SK-N-SH (cell line): Measurements from ENCODE around the gene RALY. TPM values are rescaled to one million over a fixed set of nuclear protein-coding genes. Genes with fewer than 3 reads are reported as not detected.

Source experiments
- CTCF ChIA-PET: fragments of 300-600, 350-600 bp; formaldehyde crosslinking; extraction: SDS; loops from one replicate; lab custom pipeline; 2021; lab: Yijun Ruan, JAX
- POLR2A ChIA-PET: fragments of 350-600 bp; sonication (Branson Sonifier 250); formaldehyde crosslinking; extraction: SDS; loops from one replicate; lab custom pipeline; 2020; ENCODE audit warnings: antibody characterized with exemption, inconsistent platforms; lab: Yijun Ruan, JAX
- DNase-seq: peaks from one replicate; pipeline ENCODE4 v3.0.0; 2012
- H2AFZ ChIP-seq: fragments of 200-600 bp; sonication (generic); 2 replicates; pipeline ENCODE4 v1.8.1; 2016; ENCODE audit warnings: antibody characterized with exemption, mild to moderate bottlenecking, low read depth
- H3F3A ChIP-seq: fragments of 200-600 bp; sonication (generic); replicated peaks from 2 replicates; pipeline ENCODE3; 2016; ENCODE audit warnings: antibody characterized with exemption, mild to moderate bottlenecking; ENCODE audit not compliant: insufficient read depth
- H3K27ac ChIP-seq, 2 experiments: fragments of 200-500 bp in 1 of 2; fragments of 200-600 bp in 1 of 2; sonication (Bioruptor generic) in 1 of 2; sonication (generic), shearing (Covaris generic) in 1 of 2; 2 replicates each; pipeline versions ENCODE4 v1.5.1 to v1.6.1; 2014 to 2016; ENCODE audit warnings: low read depth in 2 of 2, inconsistent platforms in 1 of 2, low read length in 1 of 2, mild to moderate bottlenecking in 1 of 2, mixed read lengths in 1 of 2
- H3K27me3 ChIP-seq: fragments of 200-600 bp; sonication (generic), shearing (Covaris generic); 2 replicates; pipeline ENCODE4 v1.6.1; 2016; ENCODE audit warnings: mixed run types; ENCODE audit not compliant: insufficient read depth
- H3K36me3 ChIP-seq, 2 experiments: fragments of 200-500 bp in 1 of 2; fragments of 200-600 bp in 1 of 2; sonication (Bioruptor generic) in 1 of 2; sonication (generic) in 1 of 2; replicated peaks in 1 of 2; 2 replicates each; pipeline versions ENCODE3 to v1.5.1; 2014 to 2016; ENCODE audit warnings: low read length in 1 of 2, mild to moderate bottlenecking in 1 of 2; ENCODE audit not compliant: insufficient read depth in 2 of 2, control insufficient read depth in 1 of 2
- H3K4me1 ChIP-seq, 2 experiments: fragments of 200-500 bp in 1 of 2; fragments of 200-600 bp in 1 of 2; sonication (Bioruptor generic) in 1 of 2; sonication (generic), shearing (Covaris generic) in 1 of 2; 2 replicates each; pipeline versions ENCODE4 v1.5.1 to v1.6.1; 2014 to 2016; ENCODE audit warnings: low read depth in 1 of 2, low read length in 1 of 2, mixed run types in 1 of 2; ENCODE audit not compliant: insufficient read depth in 2 of 2, control insufficient read depth in 1 of 2
- H3K4me2 ChIP-seq: fragments of 200-600 bp; sonication (generic), shearing (Covaris generic); 2 replicates; pipeline ENCODE4 v1.6.1; 2017; ENCODE audit warnings: mixed run types
- H3K4me3 ChIP-seq, 2 experiments: fragments of 200-500 bp in 1 of 2; fragments of 200-600 bp in 1 of 2; sonication (Bioruptor generic) in 1 of 2; sonication (generic), shearing (Covaris generic) in 1 of 2; 2 replicates each; pipeline versions ENCODE4 v1.5.1 to v1.8.1; 2014 to 2016; ENCODE audit warnings: low read depth in 2 of 2, inconsistent platforms in 1 of 2, low read length in 1 of 2, mild to moderate bottlenecking in 1 of 2, mixed read lengths in 1 of 2, moderate library complexity in 1 of 2
- H3K79me2 ChIP-seq: fragments of 200-600 bp; sonication (generic); 2 replicates; pipeline ENCODE4 v1.8.1; 2017; ENCODE audit warnings: mild to moderate bottlenecking; ENCODE audit not compliant: insufficient read depth
- H3K9ac ChIP-seq: fragments of 200-600 bp; sonication (generic); 2 replicates; pipeline ENCODE4 v1.6.1; 2017; ENCODE audit warnings: mixed run types
- H3K9me2 ChIP-seq: fragments of 200-600 bp; sonication (generic); 2 replicates; pipeline ENCODE4 v1.6.1; 2017; ENCODE audit warnings: mixed run types
- H3K9me3 ChIP-seq: fragments of 200-600 bp; sonication (generic); 2 replicates; pipeline ENCODE4 v1.6.1; 2017; ENCODE audit warnings: mixed run types, mild to moderate bottlenecking, moderate library complexity
- H4K20me1 ChIP-seq: fragments of 200-600 bp; sonication (generic); 2 replicates; pipeline ENCODE4 v1.6.1; 2017; ENCODE audit warnings: mild to moderate bottlenecking, mixed run types; ENCODE audit not compliant: insufficient read depth
- FOSL2 ChIP-seq: IDR thresholded peaks from 2 replicates; pipeline ENCODE4 v1.4.0; 2012; ENCODE audit warnings: low read depth, mild to moderate bottlenecking, moderate library complexity, borderline replicate concordance
- FOXM1 ChIP-seq: IDR thresholded peaks from 2 replicates; pipeline ENCODE4 v1.4.0; 2012; ENCODE audit warnings: low read depth, mild to moderate bottlenecking
- GATA2 ChIP-seq: sonication (generic); formaldehyde crosslinking; IDR thresholded peaks from 2 replicates; pipeline ENCODE4 v1.5.0; 2020; ENCODE audit warnings: mild to moderate bottlenecking, missing genetic modification reagents
- MAX ChIP-seq: IDR thresholded peaks from 2 replicates; pipeline ENCODE4 v1.4.0; 2012; ENCODE audit warnings: low read depth
- NFIC ChIP-seq: IDR thresholded peaks from 2 replicates; pipeline ENCODE4 v1.4.0; 2012; ENCODE audit warnings: borderline replicate concordance
- POLR2AphosphoS5 ChIP-seq: IDR thresholded peaks from 2 replicates; pipeline ENCODE4 v1.6.1; 2012; ENCODE audit warnings: low read depth, low read length
- RAD21 ChIP-seq: IDR thresholded peaks from 2 replicates; pipeline ENCODE4 v1.6.1; 2012; ENCODE audit warnings: mild to moderate bottlenecking, low read length
- REST ChIP-seq: IDR thresholded peaks from 2 replicates; pipeline ENCODE4 v1.6.1; 2012; ENCODE audit warnings: mild to moderate bottlenecking, low read depth, low read length, moderate library complexity
- RFX5 ChIP-seq: IDR thresholded peaks from 2 replicates; pipeline ENCODE4 v1.6.1; 2012; ENCODE audit warnings: mild to moderate bottlenecking, improper control_type of control experiment, low read length
- SMC3 ChIP-seq: IDR thresholded peaks from 2 replicates; pipeline ENCODE4 v1.6.1; 2012; ENCODE audit warnings: low read depth, low read length, improper control_type of control experiment
- USF1 ChIP-seq: IDR thresholded peaks from 2 replicates; pipeline ENCODE4 v1.4.0; 2012; ENCODE audit warnings: low read depth, borderline replicate concordance
- ZBTB33 ChIP-seq: IDR thresholded peaks from 2 replicates; pipeline ENCODE4 v1.4.0; 2012; ENCODE audit warnings: low read depth, borderline replicate concordance
- WGBS: methylation state at CpG from one replicate; pipeline ENCODE4 v1.1.6; 2017; ENCODE audit warnings: low lambda C conversion rate; 5-methylcytosine and 5-hydroxymethylcytosine counted together
- polyA plus RNA-seq, 3 experiments: library from polyadenylated mRNA; depleted of rRNA; stranded (reverse); fragments of >200 nt; gene quantifications; 2 replicates each; pipeline ENCODE4 v1.2.3, GENCODE V29; 2012

RALY gene
- polyA plus RNA-seq, 1 of the 3 experiments (the other 2 are of a cell fraction): 130 TPM

- Histone ChIP-seq H3K9me2 (no peaks in the 10 kb centered on the region), H3K4me1 (peaks cover 0 to 18% of the 10 kb centered on the region in 2 experiments; a peak in 2 of 4 replicates), H3K27ac (peak overlapping the region in 1 of 2 experiments; percentile 5; a peak in 1 of 4 replicates), H3K27me3 (no peaks in the 10 kb centered on the region), H3K9ac (no peak overlapping the region), H3K9me3 (no peaks in the 10 kb centered on the region), H3K4me2 (no peak overlapping the region), H3K36me3 (peaks cover 0 to 2% of the 10 kb centered on the region in 2 experiments), H3K4me3 (no peak overlapping the region), H3F3A (no peaks in the 10 kb centered on the region), H3K79me2 (peaks cover 97% of the 10 kb centered on the region), H2AFZ (no peak overlapping the region), H4K20me1 (peaks cover 96% of the 10 kb centered on the region)
- CTCF ChIA-PET: interaction anchor here (1.1 to 1.5 kb wide), 2 partner anchors 19 to 46 kb away, joined by 3 to 6 read pairs; no protein-coding TSS in a partner anchor
- DNase-seq: no peak
- no peak for TF ChIP-seq SMC3
- TF ChIP-seq FOSL2: no peak
- no peak for TF ChIP-seq GATA2 (CRISPR knock-in tag)
- no peak for TF ChIP-seq ZBTB33
- no peak for TF ChIP-seq NFIC
- no peak for TF ChIP-seq POLR2AphosphoS5
- TF ChIP-seq REST: no peak
- no peak for TF ChIP-seq USF1
- no peak for TF ChIP-seq MAX
- no peak for TF ChIP-seq RFX5
- no peak for TF ChIP-seq RAD21
- TF ChIP-seq FOXM1: no peak
- WGBS: 100% methylated on average over 4 of the region's 4 CpGs
- POLR2A ChIA-PET: no interaction called here
These were observed 56.4 kb downstream of the RALY start for GRCh38 chr20:34049897-34050695.
